GM03348 (cell line): ENCODE results near the gene CCL3.
"Not testable (repeated sequence)": the region's sequence is repeated elsewhere in the genome, so short reads cannot be mapped to it uniquely, and the experiment has no call there.

ENCODE experiments used
- DNase-seq: peaks from one replicate; pipeline ENCODE4 v3.0.0; 2012; ENCODE audit warnings: low spot score

Gene CCL3

GRCh38 chr17:36085765-36086164 lies 4.2 kb downstream of the CCL3 start:
- DNase-seq: no peak

GRCh38 chr17:36083691-36084090 lies 6.3 kb downstream of the CCL3 start:
- not testable (repeated sequence) for DNase-seq

- not testable (repeated sequence) for DNase-seq
These were observed 7.3 kb downstream of the CCL3 start for GRCh38 chr17:36082482-36083120.

GRCh38 chr17:36081681-36082471 lies 8.1 kb downstream of the CCL3 start:
- DNase-seq: not testable (repeated sequence)

GRCh38 chr17:36074365-36074764 lies 15.6 kb downstream of the CCL3 start:
- DNase-seq: no peak

GRCh38 chr17:36072431-36073121 lies 17.4 kb downstream of the CCL3 start:
- DNase-seq: peak; percentile 54

GRCh38 chr17:36071751-36072150 lies 18.2 kb downstream of the CCL3 start:
- DNase-seq: no peak

- no peak for DNase-seq
These were observed 19.5 kb downstream of the CCL3 start for GRCh38 chr17:36070427-36070826.

GRCh38 chr17:36069136-36069535 lies 20.8 kb downstream of the CCL3 start:
- DNase-seq: no peak

GRCh38 chr17:36068524-36068923 lies 21.4 kb downstream of the CCL3 start:
- DNase-seq: no peak

- no peak for DNase-seq
These were observed 23.5 kb downstream of the CCL3 start for GRCh38 chr17:36066365-36066985.

GRCh38 chr17:36063786-36064541 lies 26.0 kb downstream of the CCL3 start, which contains the start of gene CCL18:
CCL18 (plus strand) TSS chr17:36064272; CDS start chr17:36064343, 71 bp downstream.
- DNase-seq: no peak

GRCh38 chr17:36060816-36061215 lies 29.1 kb downstream of the CCL3 start:
- DNase-seq: no peak

GRCh38 chr17:36059406-36059805 lies 30.5 kb downstream of the CCL3 start:
- DNase-seq: no peak

GRCh38 chr17:36057911-36058310 lies 32.0 kb downstream of the CCL3 start:
- DNase-seq: no peak

GRCh38 chr17:36055921-36056520 lies 33.9 kb downstream of the CCL3 start:
- no peak for DNase-seq

GRCh38 chr17:36055171-36055570 lies 34.8 kb downstream of the CCL3 start:
- DNase-seq: no peak

GRCh38 chr17:36049643-36050042 lies 40.3 kb downstream of the CCL3 start:
- no peak for DNase-seq

- no peak for DNase-seq
These were observed 41.9 kb downstream of the CCL3 start for GRCh38 chr17:36048066-36048465.
